HepG2 (cell line): ENCODE data around the gene TMEM120A. TPM values are rescaled to one million over a fixed set of nuclear protein-coding genes. Genes with fewer than 3 reads are reported as not detected.

ENCODE experiments used
- ARNT2 ChIP-seq: sonication (generic); formaldehyde crosslinking; IDR thresholded peaks from 2 replicates; pipeline ENCODE4 v1.8.0; 2022; ENCODE audit warnings: mild to moderate bottlenecking, low read depth, missing genetic modification reagents, moderate library complexity
- FOXP1 ChIP-seq, 2 experiments: fragments of 450-650 bp in 1 of 2; IDR thresholded peaks; 2 replicates each; pipeline ENCODE4 v1.6.1; 2017 to 2018; ENCODE audit warnings: antibody characterized with exemption in 1 of 2
- HOXD1 ChIP-seq: sonication (generic); formaldehyde crosslinking; IDR thresholded peaks from 2 replicates; pipeline ENCODE4 v1.5.0; 2020; ENCODE audit warnings: missing genetic modification reagents
- KLF13 ChIP-seq: sonication (generic); formaldehyde crosslinking; IDR thresholded peaks from 2 replicates; pipeline ENCODE4 v1.4.0; 2020; ENCODE audit warnings: mild to moderate bottlenecking, missing genetic modification reagents
- MEF2D ChIP-seq: sonication (generic); formaldehyde crosslinking; IDR thresholded peaks from 2 replicates; pipeline ENCODE4 v1.5.1; 2020; ENCODE audit warnings: mild to moderate bottlenecking, missing genetic modification reagents
- RBM22 ChIP-seq: fragments of 200-400 bp; formaldehyde crosslinking; optimal IDR thresholded peaks from 2 replicates; pipeline ENCODE3; 2017; ENCODE audit warnings: mild to moderate bottlenecking, low read length, moderate library complexity
- SP140L ChIP-seq: sonication (generic); formaldehyde crosslinking; IDR thresholded peaks from 2 replicates; pipeline ENCODE4 v1.4.0; 2020; ENCODE audit warnings: missing genetic modification reagents, borderline replicate concordance
- TBX3 ChIP-seq: fragments of 450-650 bp; IDR thresholded peaks from 2 replicates; pipeline ENCODE4 v1.6.1; 2017; ENCODE audit warnings: antibody characterized with exemption, mild to moderate bottlenecking, inconsistent platforms, borderline replicate concordance
- THAP9 ChIP-seq: sonication (generic); formaldehyde crosslinking; IDR thresholded peaks from 2 replicates; pipeline ENCODE4; 2020; ENCODE audit warnings: missing genetic modification reagents, mild to moderate bottlenecking, borderline replicate concordance
- ZC3H4 ChIP-seq: sonication (generic); formaldehyde crosslinking; IDR thresholded peaks from 2 replicates; pipeline ENCODE4 v1.4.0; 2020; ENCODE audit warnings: missing genetic modification reagents, borderline replicate concordance
- ZFX ChIP-seq: sonication (generic); formaldehyde crosslinking; IDR thresholded peaks from 2 replicates; pipeline ENCODE4 v1.4.0; 2020; ENCODE audit warnings: mild to moderate bottlenecking, low read depth, missing genetic modification reagents, moderate library complexity
- ZNF337 ChIP-seq: sonication (generic); formaldehyde crosslinking; IDR thresholded peaks from 2 replicates; pipeline ENCODE4 v1.5.1; 2020; ENCODE audit warnings: missing genetic modification reagents, low read depth, mild to moderate bottlenecking, borderline replicate concordance
- ZSCAN21 ChIP-seq: sonication (generic); formaldehyde crosslinking; IDR thresholded peaks from 2 replicates; pipeline ENCODE4 v1.8.0; 2022; ENCODE audit warnings: mild to moderate bottlenecking, missing genetic modification reagents, moderate library complexity, borderline replicate concordance
- polyA plus RNA-seq, 8 experiments: library from polyadenylated mRNA; depleted of rRNA in 3 of 8; stranded (reverse) in 7 of 8; unstranded in 1 of 8; fragments of >200 nt; fragmentation: Illumina TruSeq in 4 of 8; extraction: Trizol in 4 of 8; gene quantifications; 2 replicates each; pipeline versions ENCODE4 v1.2.1 to v1.2.3, GENCODE V29; 2011 to 2016; ENCODE audit warnings: low read depth in 4 of 8, missing spikeins in 1 of 8, mixed read lengths in 1 of 8; ENCODE audit not compliant: insufficient read depth in 1 of 8
- total RNA-seq, 5 experiments: library from RNA; depleted of rRNA; stranded (reverse); fragments of >200 nt; fragmentation: Illumina TruSeq; extraction: Trizol; gene quantifications; 2 replicates each; pipeline ENCODE4 v1.2.3, GENCODE V29; 2016; ENCODE audit warnings: low read depth in 1 of 5
- TF ChIP-seq, protein P1 (sequence below): sonication (generic); formaldehyde crosslinking; IDR thresholded peaks from 2 replicates; pipeline ENCODE4 v1.9.0; 2021; ENCODE audit warnings: missing genetic modification reagents, mild to moderate bottlenecking, borderline replicate concordance
- TF ChIP-seq, protein P2 (sequence below): IDR thresholded peaks from 2 replicates; pipeline ENCODE4 v1.4.0; 2020; ENCODE audit warnings: mild to moderate bottlenecking, missing genetic modification reagents
- TF ChIP-seq, protein P3 (sequence below): IDR thresholded peaks from 2 replicates; pipeline ENCODE4 v1.6.1; 2018; ENCODE audit warnings: missing genetic modification reagents, mild to moderate bottlenecking, missing compliant biosample characterization
- TF ChIP-seq, protein P4 (sequence below): sonication (generic); formaldehyde crosslinking; IDR thresholded peaks from 2 replicates; pipeline ENCODE4 v1.9.0; 2021; ENCODE audit warnings: missing genetic modification reagents, mild to moderate bottlenecking, borderline replicate concordance

TMEM120A gene
- total and polyA plus RNA-seq, 2 of the 13 experiments (the other 11 are each of a cell fraction or from before 2014, with no cell fraction given), result 40.3 to 102 TPM

GRCh38 chr7:75962607-75963380 lies 31.6 kb downstream of the TMEM120A start (continued):
- TF ChIP-seq, protein P1, sequence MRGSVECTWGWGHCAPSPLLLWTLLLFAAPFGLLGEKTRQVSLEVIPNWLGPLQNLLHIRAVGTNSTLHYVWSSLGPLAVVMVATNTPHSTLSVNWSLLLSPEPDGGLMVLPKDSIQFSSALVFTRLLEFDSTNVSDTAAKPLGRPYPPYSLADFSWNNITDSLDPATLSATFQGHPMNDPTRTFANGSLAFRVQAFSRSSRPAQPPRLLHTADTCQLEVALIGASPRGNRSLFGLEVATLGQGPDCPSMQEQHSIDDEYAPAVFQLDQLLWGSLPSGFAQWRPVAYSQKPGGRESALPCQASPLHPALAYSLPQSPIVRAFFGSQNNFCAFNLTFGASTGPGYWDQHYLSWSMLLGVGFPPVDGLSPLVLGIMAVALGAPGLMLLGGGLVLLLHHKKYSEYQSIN (CRISPR knock-in tag), result no peak
- TF ChIP-seq TBX3 (no peak), ZNF337 (CRISPR knock-in tag) (no peak), FOXP1 (IDR thresholded peaks at IDR 0.05) (no peak), FOXP1 (CRISPR knock-in tag; IDR thresholded peaks at IDR 0.05) (peak; percentile 27; the same call in 1 of the 2 replicates), THAP9 (no peak), ARNT2 (CRISPR knock-in tag) (no peak), KLF13 (CRISPR knock-in tag) (no peak), ZC3H4 (CRISPR knock-in tag) (no peak), ZSCAN21 (no peak; the same call in 1 of the 2 replicates), RBM22 (no peak), ZFX (CRISPR knock-in tag) (peak; percentile 71), MEF2D (CRISPR knock-in tag) (no peak), HOXD1 (CRISPR knock-in tag) (no peak), SP140L (CRISPR knock-in tag) (no peak)
- TF ChIP-seq, protein P2, sequence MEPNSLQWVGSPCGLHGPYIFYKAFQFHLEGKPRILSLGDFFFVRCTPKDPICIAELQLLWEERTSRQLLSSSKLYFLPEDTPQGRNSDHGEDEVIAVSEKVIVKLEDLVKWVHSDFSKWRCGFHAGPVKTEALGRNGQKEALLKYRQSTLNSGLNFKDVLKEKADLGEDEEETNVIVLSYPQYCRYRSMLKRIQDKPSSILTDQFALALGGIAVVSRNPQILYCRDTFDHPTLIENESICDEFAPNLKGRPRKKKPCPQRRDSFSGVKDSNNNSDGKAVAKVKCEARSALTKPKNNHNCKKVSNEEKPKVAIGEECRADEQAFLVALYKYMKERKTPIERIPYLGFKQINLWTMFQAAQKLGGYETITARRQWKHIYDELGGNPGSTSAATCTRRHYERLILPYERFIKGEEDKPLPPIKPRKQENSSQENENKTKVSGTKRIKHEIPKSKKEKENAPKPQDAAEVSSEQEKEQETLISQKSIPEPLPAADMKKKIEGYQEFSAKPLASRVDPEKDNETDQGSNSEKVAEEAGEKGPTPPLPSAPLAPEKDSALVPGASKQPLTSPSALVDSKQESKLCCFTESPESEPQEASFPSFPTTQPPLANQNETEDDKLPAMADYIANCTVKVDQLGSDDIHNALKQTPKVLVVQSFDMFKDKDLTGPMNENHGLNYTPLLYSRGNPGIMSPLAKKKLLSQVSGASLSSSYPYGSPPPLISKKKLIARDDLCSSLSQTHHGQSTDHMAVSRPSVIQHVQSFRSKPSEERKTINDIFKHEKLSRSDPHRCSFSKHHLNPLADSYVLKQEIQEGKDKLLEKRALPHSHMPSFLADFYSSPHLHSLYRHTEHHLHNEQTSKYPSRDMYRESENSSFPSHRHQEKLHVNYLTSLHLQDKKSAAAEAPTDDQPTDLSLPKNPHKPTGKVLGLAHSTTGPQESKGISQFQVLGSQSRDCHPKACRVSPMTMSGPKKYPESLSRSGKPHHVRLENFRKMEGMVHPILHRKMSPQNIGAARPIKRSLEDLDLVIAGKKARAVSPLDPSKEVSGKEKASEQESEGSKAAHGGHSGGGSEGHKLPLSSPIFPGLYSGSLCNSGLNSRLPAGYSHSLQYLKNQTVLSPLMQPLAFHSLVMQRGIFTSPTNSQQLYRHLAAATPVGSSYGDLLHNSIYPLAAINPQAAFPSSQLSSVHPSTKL (CRISPR knock-in tag), result peak; percentile 89; the same call in 1 of the 2 replicates
- TF ChIP-seq, protein P3, sequence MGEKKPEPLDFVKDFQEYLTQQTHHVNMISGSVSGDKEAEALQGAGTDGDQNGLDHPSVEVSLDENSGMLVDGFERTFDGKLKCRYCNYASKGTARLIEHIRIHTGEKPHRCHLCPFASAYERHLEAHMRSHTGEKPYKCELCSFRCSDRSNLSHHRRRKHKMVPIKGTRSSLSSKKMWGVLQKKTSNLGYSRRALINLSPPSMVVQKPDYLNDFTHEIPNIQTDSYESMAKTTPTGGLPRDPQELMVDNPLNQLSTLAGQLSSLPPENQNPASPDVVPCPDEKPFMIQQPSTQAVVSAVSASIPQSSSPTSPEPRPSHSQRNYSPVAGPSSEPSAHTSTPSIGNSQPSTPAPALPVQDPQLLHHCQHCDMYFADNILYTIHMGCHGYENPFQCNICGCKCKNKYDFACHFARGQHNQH, result no peak; the same call in 1 of the 2 replicates
- TF ChIP-seq, protein P4, sequence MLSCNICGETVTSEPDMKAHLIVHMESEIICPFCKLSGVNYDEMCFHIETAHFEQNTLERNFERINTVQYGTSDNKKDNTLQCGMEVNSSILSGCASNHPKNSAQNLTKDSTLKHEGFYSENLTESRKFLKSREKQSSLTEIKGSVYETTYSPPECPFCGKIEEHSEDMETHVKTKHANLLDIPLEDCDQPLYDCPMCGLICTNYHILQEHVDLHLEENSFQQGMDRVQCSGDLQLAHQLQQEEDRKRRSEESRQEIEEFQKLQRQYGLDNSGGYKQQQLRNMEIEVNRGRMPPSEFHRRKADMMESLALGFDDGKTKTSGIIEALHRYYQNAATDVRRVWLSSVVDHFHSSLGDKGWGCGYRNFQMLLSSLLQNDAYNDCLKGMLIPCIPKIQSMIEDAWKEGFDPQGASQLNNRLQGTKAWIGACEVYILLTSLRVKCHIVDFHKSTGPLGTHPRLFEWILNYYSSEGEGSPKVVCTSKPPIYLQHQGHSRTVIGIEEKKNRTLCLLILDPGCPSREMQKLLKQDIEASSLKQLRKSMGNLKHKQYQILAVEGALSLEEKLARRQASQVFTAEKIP, result no peak
